ENCODE data around the gene CASP12. TPM values are rescaled to one million over a fixed set of nuclear protein-coding genes. Genes with fewer than 3 reads are reported as not detected.
A peak's percentile ranks its signal among the peaks of the same experiment; 100 is the strongest.

Gene CASP12
- total RNA-seq, 1 donor from 2014 or later: not detected

DNA sequence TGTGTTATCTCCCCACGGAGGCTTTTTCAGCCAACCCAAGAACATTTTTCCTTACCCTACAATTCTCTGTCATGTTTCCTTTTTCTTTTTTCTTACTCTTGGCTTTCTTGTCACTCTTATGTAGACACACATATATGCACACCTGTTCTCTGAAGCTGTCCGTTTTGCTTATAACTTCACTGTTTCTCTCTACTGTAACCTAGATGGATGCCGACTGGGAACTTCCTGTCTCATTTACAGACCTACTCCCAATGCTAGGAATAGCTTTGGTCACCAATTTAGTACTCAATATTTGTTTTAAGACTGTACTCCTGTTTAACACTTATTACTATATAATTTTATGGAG is 9.9 kb upstream of the CASP12 start:
- DNase-seq (ENCODE audit: low read depth): no peak
- no peak overlapping the region for H3K4me3 ChIP-seq (ENCODE audit: low read depth, low read length)
- TF ChIP-seq, protein P1, sequence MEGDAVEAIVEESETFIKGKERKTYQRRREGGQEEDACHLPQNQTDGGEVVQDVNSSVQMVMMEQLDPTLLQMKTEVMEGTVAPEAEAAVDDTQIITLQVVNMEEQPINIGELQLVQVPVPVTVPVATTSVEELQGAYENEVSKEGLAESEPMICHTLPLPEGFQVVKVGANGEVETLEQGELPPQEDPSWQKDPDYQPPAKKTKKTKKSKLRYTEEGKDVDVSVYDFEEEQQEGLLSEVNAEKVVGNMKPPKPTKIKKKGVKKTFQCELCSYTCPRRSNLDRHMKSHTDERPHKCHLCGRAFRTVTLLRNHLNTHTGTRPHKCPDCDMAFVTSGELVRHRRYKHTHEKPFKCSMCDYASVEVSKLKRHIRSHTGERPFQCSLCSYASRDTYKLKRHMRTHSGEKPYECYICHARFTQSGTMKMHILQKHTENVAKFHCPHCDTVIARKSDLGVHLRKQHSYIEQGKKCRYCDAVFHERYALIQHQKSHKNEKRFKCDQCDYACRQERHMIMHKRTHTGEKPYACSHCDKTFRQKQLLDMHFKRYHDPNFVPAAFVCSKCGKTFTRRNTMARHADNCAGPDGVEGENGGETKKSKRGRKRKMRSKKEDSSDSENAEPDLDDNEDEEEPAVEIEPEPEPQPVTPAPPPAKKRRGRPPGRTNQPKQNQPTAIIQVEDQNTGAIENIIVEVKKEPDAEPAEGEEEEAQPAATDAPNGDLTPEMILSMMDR (conservative IDR thresholded peaks at IDR 0.05; ENCODE audit: low read depth, low read length): no peak

DNA sequence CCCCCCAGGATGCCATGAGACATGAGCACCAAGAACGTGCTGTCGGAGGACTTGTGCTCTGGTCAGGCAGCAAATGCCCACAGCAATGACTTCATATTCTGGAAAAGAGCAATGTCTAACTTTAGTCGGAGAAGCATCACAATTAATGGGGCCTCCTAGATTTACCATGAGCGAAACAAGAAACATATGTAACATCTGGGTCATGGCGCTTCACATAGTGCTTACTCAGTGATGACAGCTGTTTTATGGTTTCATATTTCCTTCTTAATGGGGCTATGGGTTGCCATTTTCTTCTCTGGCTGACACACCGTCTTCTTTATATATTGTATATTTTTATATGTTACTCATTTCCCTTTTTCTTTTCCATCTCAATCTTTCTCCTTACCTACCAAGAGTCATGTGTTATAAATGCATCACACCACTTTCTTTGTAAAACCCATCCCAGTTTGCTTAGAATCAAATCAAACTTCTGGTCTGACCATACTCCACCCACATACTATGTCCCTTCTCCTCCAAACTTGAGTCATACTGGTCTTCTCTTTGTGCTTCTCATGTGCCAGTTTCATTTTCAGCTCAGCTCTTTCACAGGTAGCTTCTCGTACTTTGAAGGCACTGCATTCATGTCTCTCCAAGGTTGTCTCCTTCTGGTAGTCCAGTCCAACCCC is 9.4 kb upstream of the CASP12 start:
- DNase-seq (ENCODE audit: low read depth): no peak
- TF ChIP-seq, protein P1 (conservative IDR thresholded peaks at IDR 0.05; ENCODE audit: low read depth, low read length): no peak
- no peak overlapping the region for H3K4me3 ChIP-seq (ENCODE audit: low read depth, low read length)

DNA sequence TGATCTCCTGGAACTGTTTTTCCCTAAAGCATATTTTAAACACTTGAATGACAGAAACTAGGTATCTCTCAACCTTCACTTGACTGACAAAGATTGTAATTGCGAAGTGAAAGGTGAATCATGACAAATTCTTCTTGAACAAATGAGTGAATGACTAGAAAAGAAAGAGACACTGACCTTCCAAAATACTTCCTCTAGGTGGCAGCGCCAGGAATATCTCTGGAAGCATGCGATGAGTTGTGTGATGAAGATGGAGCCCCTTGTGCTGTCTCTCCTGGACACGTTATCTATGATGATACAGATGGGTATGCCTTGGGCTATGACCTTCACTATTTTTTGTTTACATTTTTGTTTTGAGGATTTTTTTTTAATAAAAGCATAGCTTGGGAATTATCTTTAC is 7.0 kb upstream of the CASP12 start:
- no peak for DNase-seq (ENCODE audit: low read depth)
- no peak overlapping the region for H3K4me3 ChIP-seq (ENCODE audit: low read depth, low read length)
- TF ChIP-seq, protein P1 (conservative IDR thresholded peaks at IDR 0.05; ENCODE audit: low read depth, low read length): peak; percentile 51

DNA sequence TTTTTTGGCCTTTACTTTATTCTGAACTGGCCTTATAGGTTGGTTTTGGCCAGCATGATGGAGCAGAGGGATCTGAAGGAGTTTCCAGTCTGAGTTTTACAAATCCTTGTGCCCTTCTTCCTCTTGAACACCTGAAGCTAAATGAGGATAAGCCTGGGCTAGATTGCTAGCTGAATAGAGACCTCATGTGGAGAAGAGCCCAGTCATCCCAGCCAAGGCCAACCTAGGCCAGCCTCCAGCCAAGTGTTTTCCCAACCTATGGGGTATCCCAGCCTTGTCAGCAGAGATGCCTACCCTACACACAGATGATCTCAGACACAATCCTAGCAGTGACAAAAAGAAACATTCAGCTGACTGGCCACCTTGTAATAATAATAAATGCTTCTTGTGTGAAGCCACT is 966 bp upstream of the CASP12 start:
- DNase-seq (ENCODE audit: low read depth): no peak
- no peak overlapping the region for H3K4me3 ChIP-seq (ENCODE audit: low read depth, low read length)
- TF ChIP-seq, protein P1 (conservative IDR thresholded peaks at IDR 0.05; ENCODE audit: low read depth, low read length): no peak

DNA sequence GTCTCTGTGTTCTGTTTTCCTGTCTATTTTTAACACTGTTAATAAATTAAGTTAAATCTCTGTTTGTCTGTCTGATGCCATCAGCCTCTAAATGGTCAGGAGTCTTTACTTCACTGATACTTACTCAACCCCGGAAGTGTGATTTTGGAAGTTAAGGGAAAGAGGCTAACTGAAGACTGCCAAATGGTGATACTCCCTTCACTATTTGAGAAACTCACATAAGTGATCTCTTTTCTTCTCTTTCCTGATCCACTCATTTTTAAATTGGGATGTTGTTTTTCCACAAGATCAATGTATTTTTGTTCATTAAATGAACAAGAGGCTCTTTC is 389 bp upstream of the CASP12 start:
- TF ChIP-seq, protein P1 (conservative IDR thresholded peaks at IDR 0.05; ENCODE audit: low read depth, low read length): no peak

DNA sequence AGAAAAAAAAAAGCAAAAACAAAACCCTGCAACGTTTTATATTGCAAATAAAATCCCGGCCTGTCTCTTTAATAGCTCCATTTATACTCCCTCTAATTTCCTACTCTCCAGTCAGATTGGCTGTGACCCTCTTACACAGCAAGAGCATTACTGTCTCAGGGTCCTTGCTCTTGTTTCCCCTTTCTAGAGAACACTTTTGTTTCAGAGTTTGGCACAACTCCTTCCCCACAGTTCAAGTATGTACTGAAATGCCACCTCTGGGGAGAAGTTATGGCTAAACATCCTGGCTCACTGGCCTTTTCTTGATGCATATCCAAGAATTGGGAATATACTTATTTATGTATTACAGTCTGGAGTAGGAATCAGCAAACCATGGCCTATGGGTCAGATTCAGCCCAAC is 2.6 kb downstream of the CASP12 start:
- TF ChIP-seq, protein P1 (conservative IDR thresholded peaks at IDR 0.05; ENCODE audit: low read depth, low read length): no peak
- DNase-seq (ENCODE audit: low read depth): no peak
- no peak overlapping the region for H3K4me3 ChIP-seq (ENCODE audit: low read depth, low read length)

More for the DNA sequence above, 389 bp upstream of the CASP12 start:
- no peak for DNase-seq (ENCODE audit: low read depth)
- H3K4me3 ChIP-seq (ENCODE audit: low read depth, low read length): no peak overlapping the region

DNA sequence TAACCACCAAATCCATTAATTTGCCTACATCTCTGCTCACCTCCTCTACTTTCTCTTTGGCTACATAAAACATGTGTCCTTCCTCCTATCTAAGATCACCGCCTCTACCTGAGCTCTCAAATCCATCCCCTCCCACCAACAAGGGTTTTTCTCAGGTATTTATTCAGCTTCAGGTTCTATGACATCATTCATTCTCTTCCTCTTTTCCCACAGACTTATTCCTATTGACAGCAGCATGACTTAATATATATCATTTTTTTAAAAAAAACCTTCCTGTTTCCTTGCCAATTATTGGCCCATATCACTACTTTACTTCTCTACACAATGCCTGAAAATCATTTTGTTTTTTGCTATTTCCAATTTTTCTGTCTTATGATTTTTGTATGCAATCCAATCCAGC is 4.4 kb downstream of the CASP12 start:
- TF ChIP-seq, protein P1 (conservative IDR thresholded peaks at IDR 0.05; ENCODE audit: low read depth, low read length): no peak
- no peak overlapping the region for H3K4me3 ChIP-seq (ENCODE audit: low read depth, low read length)
- no peak for DNase-seq (ENCODE audit: low read depth)

Data from epithelial cell of proximal tubule (primary cell).